GM12801 (cell line): ENCODE measurements around the gene PASD1.

ENCODE experiments used
- CTCF ChIP-seq: IDR thresholded peaks from one replicate; pipeline ENCODE4 v1.5.1; 2011; ENCODE audit warnings: control low read depth; ENCODE audit not compliant: insufficient read length; ENCODE audit errors: extremely low read depth

Gene PASD1

GRCh38 chrX:151711154-151711553 lies 147.7 kb downstream of the PASD1 start:
- TF ChIP-seq CTCF, result no peak

GRCh38 chrX:151711787-151712186 lies 148.3 kb downstream of the PASD1 start:
- TF ChIP-seq CTCF, result no peak

DNA sequence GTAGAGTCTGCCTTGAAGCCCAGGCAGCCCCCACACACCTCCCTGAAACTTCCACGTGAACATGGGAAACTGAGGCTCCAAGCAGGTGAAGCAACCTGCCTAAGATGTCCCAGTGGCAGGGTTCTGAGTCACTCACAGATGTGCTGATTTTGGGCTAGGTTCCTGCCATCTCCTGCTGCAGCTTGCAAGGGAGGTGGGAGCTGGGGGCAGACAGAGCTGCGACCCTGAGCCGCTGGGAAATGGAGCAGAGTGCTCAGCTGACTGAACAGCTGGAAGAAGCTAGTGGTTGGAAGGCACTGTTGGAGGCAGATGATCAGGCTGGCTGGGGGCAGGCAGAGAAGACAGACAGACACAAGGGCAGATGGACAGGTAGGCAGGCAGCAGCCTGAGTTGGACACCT lies 148.8 kb downstream of the PASD1 start:
- TF ChIP-seq CTCF, result no peak

GRCh38 chrX:151713849-151714248 lies 150.4 kb downstream of the PASD1 start:
- TF ChIP-seq CTCF, result no peak

- no peak for TF ChIP-seq CTCF
Measured at GRCh38 chrX:151714362-151714761, 150.9 kb downstream of the PASD1 start.

GRCh38 chrX:151715752-151716151 lies 152.3 kb downstream of the PASD1 start, which contains the start of gene FATE1:
TSS of gene FATE1 (plus strand) at chrX:151716035. CDS start at chrX:151716120, 85 bp downstream.
- TF ChIP-seq CTCF, result no peak

DNA sequence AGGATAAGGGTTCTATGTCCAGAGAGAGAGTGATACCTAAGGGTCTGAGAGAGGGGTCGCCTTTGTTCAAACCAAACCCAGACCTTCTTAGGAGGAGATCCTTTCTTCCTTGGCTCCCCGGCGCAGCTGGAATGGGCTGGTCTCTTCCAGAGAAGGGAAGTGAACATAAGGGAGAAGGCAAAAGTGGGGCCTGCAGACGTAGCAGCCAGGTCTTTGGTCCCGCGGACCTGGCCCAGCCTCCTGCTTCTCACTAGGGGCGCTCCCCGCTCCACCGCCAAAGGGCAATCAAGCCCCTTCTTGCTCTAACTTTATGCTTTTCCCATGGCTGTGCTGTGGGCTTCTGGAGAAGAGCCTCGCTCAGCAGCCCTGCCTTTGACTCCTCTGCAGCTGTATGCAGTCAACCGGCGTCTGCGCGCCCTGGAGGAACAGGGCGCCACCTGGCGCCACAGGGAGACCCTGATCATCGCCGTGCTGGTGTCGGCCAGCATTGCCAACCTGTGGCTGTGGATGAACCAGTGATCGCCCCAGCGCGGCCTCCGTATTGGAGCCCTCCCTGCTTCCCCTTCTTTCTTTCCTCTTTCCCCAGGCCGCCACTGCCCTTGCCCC lies 158.9 kb downstream of the PASD1 start:
- TF ChIP-seq CTCF, result no peak
